Bone marrow (tissue), 2 donors: ENCODE measurements around the gene FKTN.

Source experiments
- DNase-seq, 2 donors: peaks; one replicate each; lab custom pipeline; 2025; lab: John Stamatoyannopoulos, UW

Gene FKTN

GRCh38 chr9:105678781-105679180, 120.8 kb downstream of the FKTN start:
- DNase-seq: no peak

DNA sequence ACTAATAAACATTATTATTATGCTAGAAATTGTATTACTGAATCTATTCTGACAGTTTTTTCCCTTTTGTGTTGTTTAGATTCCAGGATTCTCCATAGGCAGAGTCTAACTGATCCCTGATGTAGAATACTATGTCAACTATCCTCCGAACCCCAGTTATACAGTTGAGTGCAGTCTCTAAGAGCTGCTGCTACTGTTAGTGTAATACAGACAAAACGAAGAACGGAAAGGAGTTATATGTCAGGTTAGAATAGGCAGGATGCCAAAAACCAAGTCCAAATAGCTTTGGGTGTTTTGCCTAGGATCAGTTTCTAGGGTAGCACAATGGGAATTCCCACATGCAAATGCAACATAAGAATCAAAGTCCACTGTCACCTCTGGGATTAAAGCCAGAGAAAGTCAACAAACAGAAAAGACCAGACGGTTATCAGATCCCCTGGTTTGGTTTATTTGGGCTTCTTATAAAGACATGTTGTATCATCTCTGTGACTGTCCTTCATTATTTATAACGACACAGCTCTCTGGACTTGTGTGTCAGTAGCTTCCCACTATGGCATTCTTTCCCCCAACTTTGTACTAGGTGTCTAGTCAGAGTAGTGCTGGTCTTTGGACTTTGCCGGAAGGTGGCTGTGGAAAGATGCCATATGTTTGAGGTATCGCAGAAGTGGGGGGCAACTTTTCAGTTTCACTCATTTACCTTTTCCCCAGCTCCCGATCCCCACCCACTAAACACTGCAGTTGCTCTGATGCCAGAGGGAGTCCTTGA, 121.5 kb downstream of the FKTN start:
- no peak for DNase-seq

- no peak for DNase-seq
These were observed 123.4 kb downstream of the FKTN start for GRCh38 chr9:105681313-105681712.

DNA sequence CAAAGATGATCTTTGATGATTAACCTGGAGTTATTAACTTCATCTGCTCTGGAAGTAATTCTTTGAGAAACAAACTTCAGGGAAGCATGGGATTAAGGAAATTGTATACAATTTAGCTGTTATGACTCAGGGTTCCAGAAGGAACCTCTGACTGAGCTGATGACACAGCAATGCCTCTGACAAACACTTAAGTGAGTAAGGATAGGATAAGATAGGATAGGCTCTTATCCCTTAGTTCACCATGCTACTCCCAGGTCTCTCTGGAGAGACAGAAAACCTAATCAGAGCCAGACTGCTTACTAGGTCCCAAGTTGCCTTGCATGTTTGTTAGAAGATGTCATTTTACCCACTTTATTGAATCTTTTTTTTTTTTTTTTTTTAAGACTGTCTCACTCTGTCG, 123.8 kb downstream of the FKTN start:
- DNase-seq: no peak

GRCh38 chr9:105683688-105684275, 125.9 kb downstream of the FKTN start:
- no peak for DNase-seq

DNA sequence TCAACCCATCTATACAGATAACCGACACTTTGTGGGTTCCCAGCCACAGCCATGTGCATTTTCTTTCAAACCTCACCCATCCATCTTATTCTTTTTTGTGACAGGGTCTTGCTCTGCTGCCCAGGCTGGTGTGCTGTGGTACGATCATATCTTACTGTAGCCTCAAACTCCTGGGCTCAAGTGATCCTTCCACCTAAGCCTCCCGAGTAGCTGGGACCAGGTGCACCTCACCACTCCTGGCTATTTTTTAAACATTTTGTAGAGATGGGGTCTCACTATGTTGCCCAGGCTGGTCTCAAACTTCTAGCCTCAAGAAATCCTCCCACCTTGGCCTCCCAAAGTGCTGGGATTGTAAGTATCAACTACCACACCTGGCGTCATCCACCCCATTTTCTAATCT, 129.0 kb downstream of the FKTN start:
- no peak for DNase-seq
